Type B pancreatic cell (in vitro differentiated cells): Measurements from ENCODE around the gene SERPINC1. TPM values are rescaled to one million over a fixed set of nuclear protein-coding genes. Genes with fewer than 3 reads are reported as not detected.
"Not testable (repeated sequence)": the region's sequence is repeated elsewhere in the genome, so short reads cannot be mapped to it uniquely, and the experiment has no call there.

Experiments used
- DNase-seq: peaks from one replicate; pipeline ENCODE4 v3.0.0; 2021; ENCODE audit warnings: mixed read lengths; ENCODE audit not compliant: unreplicated experiment; ENCODE audit errors: extremely low spot score
- H3K27ac Mint-ChIP-seq: 2 replicates; pipeline ENCODE4 v1.8.0; 2021; ENCODE audit warnings: mild to moderate bottlenecking, mixed read lengths
- H3K27me3 Mint-ChIP-seq: 2 replicates; pipeline ENCODE4 v1.8.0; 2021; ENCODE audit warnings: mixed read lengths
- H3K36me3 Mint-ChIP-seq: 2 replicates; pipeline ENCODE4 v1.8.0; 2021; ENCODE audit warnings: mixed read lengths
- H3K4me1 Mint-ChIP-seq: one replicate; pipeline ENCODE4 v1.8.0; 2021; ENCODE audit warnings: mixed read lengths; ENCODE audit not compliant: unreplicated experiment
- H3K4me3 Mint-ChIP-seq: 2 replicates; pipeline ENCODE4 v1.8.0; 2021; ENCODE audit warnings: mild to moderate bottlenecking, mixed read lengths
- H3K9me3 Mint-ChIP-seq: 2 replicates; pipeline ENCODE4 v1.8.0; 2021; ENCODE audit warnings: mixed read lengths
- total RNA-seq: library from RNA; stranded (reverse); gene quantifications from 2 replicates; pipeline ENCODE4 v1.2.1, GENCODE V29; 2021; ENCODE audit warnings: low replicate concordance
- TF ChIP-seq, protein P1 (sequence below): fragments of 200-600 bp; sonication (generic); conservative IDR thresholded peaks from 2 replicates; pipeline ENCODE4 v1.5.0; 2021; ENCODE audit warnings: antibody characterized with exemption, mild to moderate bottlenecking

The SERPINC1 gene
- total RNA-seq, 1 donor from 2014 or later, result not detected

DNA sequence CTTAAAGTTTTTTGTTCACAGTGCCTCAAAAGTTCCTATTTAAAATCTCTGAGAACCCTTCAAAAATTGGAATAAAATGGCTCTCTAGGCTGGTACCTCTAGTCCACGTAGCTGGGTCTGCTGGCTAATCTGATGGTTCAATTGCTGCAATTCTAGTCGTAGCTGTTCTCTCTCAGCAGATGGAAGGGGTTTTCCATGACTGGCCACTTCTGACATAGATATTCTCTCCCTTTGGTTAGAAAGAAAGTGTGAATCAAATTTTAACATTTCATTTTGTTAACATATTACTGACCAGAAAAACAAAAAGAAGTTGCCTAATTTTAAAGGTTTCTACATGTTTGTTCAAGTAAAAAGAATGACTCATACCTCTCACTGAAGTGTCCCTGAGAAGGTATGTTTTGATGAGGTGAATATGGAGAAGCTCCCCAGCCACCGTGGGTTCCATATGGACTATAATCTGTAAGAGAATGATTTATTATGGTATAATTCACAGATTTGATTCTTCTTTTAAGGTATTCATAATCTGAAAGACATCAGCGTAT is 29.3 kb upstream of the SERPINC1 start:
- no peaks in the 10 kb centered on the region for H3K4me1 Mint-ChIP-seq
- H3K36me3 Mint-ChIP-seq, result peaks cover 28% of the 10 kb centered on the region
- DNase-seq, result no peak
- H3K9me3 Mint-ChIP-seq, result no peaks in the 10 kb centered on the region
- H3K4me3 Mint-ChIP-seq, result no peak overlapping the region
- no peaks in the 10 kb centered on the region for H3K27me3 Mint-ChIP-seq
- H3K27ac Mint-ChIP-seq, result peak overlapping the region; percentile 42
- TF ChIP-seq, protein P1, sequence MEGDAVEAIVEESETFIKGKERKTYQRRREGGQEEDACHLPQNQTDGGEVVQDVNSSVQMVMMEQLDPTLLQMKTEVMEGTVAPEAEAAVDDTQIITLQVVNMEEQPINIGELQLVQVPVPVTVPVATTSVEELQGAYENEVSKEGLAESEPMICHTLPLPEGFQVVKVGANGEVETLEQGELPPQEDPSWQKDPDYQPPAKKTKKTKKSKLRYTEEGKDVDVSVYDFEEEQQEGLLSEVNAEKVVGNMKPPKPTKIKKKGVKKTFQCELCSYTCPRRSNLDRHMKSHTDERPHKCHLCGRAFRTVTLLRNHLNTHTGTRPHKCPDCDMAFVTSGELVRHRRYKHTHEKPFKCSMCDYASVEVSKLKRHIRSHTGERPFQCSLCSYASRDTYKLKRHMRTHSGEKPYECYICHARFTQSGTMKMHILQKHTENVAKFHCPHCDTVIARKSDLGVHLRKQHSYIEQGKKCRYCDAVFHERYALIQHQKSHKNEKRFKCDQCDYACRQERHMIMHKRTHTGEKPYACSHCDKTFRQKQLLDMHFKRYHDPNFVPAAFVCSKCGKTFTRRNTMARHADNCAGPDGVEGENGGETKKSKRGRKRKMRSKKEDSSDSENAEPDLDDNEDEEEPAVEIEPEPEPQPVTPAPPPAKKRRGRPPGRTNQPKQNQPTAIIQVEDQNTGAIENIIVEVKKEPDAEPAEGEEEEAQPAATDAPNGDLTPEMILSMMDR, result no peak

GRCh38 chr1:173937062-173937461 is 19.9 kb upstream of the SERPINC1 start:
- H3K9me3 Mint-ChIP-seq, result no peaks in the 10 kb centered on the region
- peaks cover 30% of the 10 kb centered on the region for H3K36me3 Mint-ChIP-seq
- TF ChIP-seq, protein P1, result no peak
- H3K4me1 Mint-ChIP-seq, result peaks cover 4% of the 10 kb centered on the region
- H3K27me3 Mint-ChIP-seq, result no peaks in the 10 kb centered on the region
- no peak overlapping the region for H3K27ac Mint-ChIP-seq
- H3K4me3 Mint-ChIP-seq, result no peak overlapping the region
- DNase-seq, result no peak

- Mint-ChIP-seq H3K9me3 (no peaks in the 10 kb centered on the region), H3K4me1 (peaks cover 4% of the 10 kb centered on the region), H3K27me3 (no peaks in the 10 kb centered on the region), H3K27ac (peak overlapping the region; percentile 15), H3K36me3 (peaks cover 28% of the 10 kb centered on the region), H3K4me3 (no peak overlapping the region)
- TF ChIP-seq, protein P1, result no peak
- DNase-seq, result no peak
Measured at GRCh38 chr1:173934440-173934839, 17.3 kb upstream of the SERPINC1 start.

DNA sequence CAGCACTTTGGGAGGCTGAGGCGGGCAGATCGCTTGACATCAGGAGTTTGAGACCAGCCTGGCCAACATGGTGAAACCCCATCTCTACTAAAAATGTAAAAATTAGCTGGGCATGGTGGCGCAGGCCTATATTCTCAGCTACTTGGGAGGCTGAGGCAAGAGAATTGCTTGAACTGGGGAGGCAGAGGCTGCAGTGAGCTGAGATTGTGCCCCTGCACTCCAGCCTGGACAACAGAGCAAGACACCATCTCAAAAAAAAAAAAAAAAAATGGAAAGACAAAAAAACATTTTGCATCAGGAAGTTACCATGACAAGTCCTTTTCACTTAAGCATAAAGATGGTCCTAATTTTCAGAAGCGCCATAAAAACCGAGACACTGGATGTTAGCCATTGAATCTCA is 13.4 kb upstream of the SERPINC1 start:
- H3K4me1 Mint-ChIP-seq, H3K27ac Mint-ChIP-seq, H3K27me3 Mint-ChIP-seq, H3K4me3 Mint-ChIP-seq, H3K9me3 Mint-ChIP-seq, DNase-seq: not testable (repeated sequence)
- H3K36me3 Mint-ChIP-seq, result peaks cover 21% of the 10 kb centered on the region

- H3K27ac Mint-ChIP-seq, result no peak overlapping the region
Measured at GRCh38 chr1:173925306-173926242, 8.4 kb upstream of the SERPINC1 start.

More at GRCh38 chr1:173925306-173926242, 8.4 kb upstream of the SERPINC1 start:
- Mint-ChIP-seq H3K9me3 (no peaks in the 10 kb centered on the region), H3K4me3 (no peak overlapping the region), H3K27me3 (no peaks in the 10 kb centered on the region), H3K4me1 (no peaks in the 10 kb centered on the region), H3K36me3 (peaks cover 4% of the 10 kb centered on the region)
- TF ChIP-seq, protein P1, result no peak
- no peak for DNase-seq
